H1 (cell line): ENCODE measurements around the gene SLIT3. TPM values are rescaled to one million over a fixed set of nuclear protein-coding genes. Genes with fewer than 3 reads are reported as not detected.

ENCODE experiments used
- CBX5 ChIP-seq: fragments of 300-800, 300-1000 bp; sonication (generic); IDR thresholded peaks from 2 replicates; pipeline ENCODE4 v1.7.1; 2016; ENCODE audit warnings: antibody characterized with exemption, low read length, low read depth
- CBX8 ChIP-seq: fragments of 300-800, 300-1000 bp; sonication (generic); IDR thresholded peaks from 2 replicates; pipeline ENCODE4 v1.7.1; 2016; ENCODE audit warnings: low read depth, low read length, borderline replicate concordance
- CTBP2 ChIP-seq: IDR thresholded peaks from 2 replicates; pipeline ENCODE4 v1.7.0; 2011; ENCODE audit warnings: borderline replicate concordance, mild to moderate bottlenecking, moderate library complexity, mixed read lengths, low read length; ENCODE audit not compliant: insufficient read depth, insufficient read length
- EZH2 ChIP-seq: fragments of 200-600 bp; sonication (generic); IDR thresholded peaks from 2 replicates; pipeline ENCODE4 v1.7.1; 2012; ENCODE audit warnings: low read depth, mild to moderate bottlenecking, moderate library complexity, low read length, inconsistent platforms; ENCODE audit not compliant: severe bottlenecking
- KDM5A ChIP-seq: fragments of 200-600 bp; IDR thresholded peaks from 2 replicates; pipeline ENCODE4 v1.7.1; 2012; ENCODE audit warnings: mild to moderate bottlenecking, low read length, inconsistent platforms, mixed read lengths
- SP4 ChIP-seq: IDR thresholded peaks from 2 replicates; pipeline ENCODE4 v1.6.1; 2012; ENCODE audit warnings: low read length, inconsistent platforms
- TEAD4 ChIP-seq: IDR thresholded peaks from 2 replicates; pipeline ENCODE4 v1.6.1; 2012; ENCODE audit warnings: low read depth, low read length, inconsistent platforms, mixed read lengths
- YY1 ChIP-seq: IDR thresholded peaks from 2 replicates; pipeline ENCODE4 v1.6.1; 2011; ENCODE audit warnings: low read depth, mild to moderate bottlenecking, low read length
- ZNF274 ChIP-seq: IDR thresholded peaks from 2 replicates; pipeline ENCODE4 v1.7.0; 2012; ENCODE audit warnings: low read length, borderline replicate concordance; ENCODE audit errors: extremely low read depth
- polyA plus RNA-seq, 7 experiments: library from polyadenylated mRNA; depleted of rRNA in 3 of 7; stranded (reverse) in 5 of 7; unstranded in 2 of 7; fragments of >200 nt in 5 of 7; fragments of 200-250 nt in 2 of 7; gene quantifications; 1 replicate in 5 of 7; 2 replicates in 1 of 7; 4 replicates in 1 of 7; pipeline versions ENCODE4 v1.2.1 to v1.2.3, GENCODE V29; 2011 to 2013; ENCODE audit warnings: missing spikeins in 2 of 7, mixed read lengths in 2 of 7
- total RNA-seq: library from RNA; stranded (reverse); fragmentation: NEBNext Ultra II Directional; extraction: Animal tissue kit (Norgen Biotek cat#: 25700); gene quantifications from 2 replicates; pipeline ENCODE4 v1.2.1, GENCODE V29; 2021
- TF ChIP-seq, protein P1 (sequence below): fragments of 300-600 bp; sonication (generic); IDR thresholded peaks from 2 replicates; pipeline ENCODE4 v1.7.1; 2012; ENCODE audit warnings: low read length, moderate library complexity, mild to moderate bottlenecking, inconsistent platforms; ENCODE audit not compliant: insufficient replicate concordance

SLIT3 gene
- total and polyA plus RNA-seq, 2 of the 8 experiments (the other 6 are each of a cell fraction or from before 2014, with no cell fraction given), result 1.1 to 1.2 TPM

- TF ChIP-seq, protein P1, sequence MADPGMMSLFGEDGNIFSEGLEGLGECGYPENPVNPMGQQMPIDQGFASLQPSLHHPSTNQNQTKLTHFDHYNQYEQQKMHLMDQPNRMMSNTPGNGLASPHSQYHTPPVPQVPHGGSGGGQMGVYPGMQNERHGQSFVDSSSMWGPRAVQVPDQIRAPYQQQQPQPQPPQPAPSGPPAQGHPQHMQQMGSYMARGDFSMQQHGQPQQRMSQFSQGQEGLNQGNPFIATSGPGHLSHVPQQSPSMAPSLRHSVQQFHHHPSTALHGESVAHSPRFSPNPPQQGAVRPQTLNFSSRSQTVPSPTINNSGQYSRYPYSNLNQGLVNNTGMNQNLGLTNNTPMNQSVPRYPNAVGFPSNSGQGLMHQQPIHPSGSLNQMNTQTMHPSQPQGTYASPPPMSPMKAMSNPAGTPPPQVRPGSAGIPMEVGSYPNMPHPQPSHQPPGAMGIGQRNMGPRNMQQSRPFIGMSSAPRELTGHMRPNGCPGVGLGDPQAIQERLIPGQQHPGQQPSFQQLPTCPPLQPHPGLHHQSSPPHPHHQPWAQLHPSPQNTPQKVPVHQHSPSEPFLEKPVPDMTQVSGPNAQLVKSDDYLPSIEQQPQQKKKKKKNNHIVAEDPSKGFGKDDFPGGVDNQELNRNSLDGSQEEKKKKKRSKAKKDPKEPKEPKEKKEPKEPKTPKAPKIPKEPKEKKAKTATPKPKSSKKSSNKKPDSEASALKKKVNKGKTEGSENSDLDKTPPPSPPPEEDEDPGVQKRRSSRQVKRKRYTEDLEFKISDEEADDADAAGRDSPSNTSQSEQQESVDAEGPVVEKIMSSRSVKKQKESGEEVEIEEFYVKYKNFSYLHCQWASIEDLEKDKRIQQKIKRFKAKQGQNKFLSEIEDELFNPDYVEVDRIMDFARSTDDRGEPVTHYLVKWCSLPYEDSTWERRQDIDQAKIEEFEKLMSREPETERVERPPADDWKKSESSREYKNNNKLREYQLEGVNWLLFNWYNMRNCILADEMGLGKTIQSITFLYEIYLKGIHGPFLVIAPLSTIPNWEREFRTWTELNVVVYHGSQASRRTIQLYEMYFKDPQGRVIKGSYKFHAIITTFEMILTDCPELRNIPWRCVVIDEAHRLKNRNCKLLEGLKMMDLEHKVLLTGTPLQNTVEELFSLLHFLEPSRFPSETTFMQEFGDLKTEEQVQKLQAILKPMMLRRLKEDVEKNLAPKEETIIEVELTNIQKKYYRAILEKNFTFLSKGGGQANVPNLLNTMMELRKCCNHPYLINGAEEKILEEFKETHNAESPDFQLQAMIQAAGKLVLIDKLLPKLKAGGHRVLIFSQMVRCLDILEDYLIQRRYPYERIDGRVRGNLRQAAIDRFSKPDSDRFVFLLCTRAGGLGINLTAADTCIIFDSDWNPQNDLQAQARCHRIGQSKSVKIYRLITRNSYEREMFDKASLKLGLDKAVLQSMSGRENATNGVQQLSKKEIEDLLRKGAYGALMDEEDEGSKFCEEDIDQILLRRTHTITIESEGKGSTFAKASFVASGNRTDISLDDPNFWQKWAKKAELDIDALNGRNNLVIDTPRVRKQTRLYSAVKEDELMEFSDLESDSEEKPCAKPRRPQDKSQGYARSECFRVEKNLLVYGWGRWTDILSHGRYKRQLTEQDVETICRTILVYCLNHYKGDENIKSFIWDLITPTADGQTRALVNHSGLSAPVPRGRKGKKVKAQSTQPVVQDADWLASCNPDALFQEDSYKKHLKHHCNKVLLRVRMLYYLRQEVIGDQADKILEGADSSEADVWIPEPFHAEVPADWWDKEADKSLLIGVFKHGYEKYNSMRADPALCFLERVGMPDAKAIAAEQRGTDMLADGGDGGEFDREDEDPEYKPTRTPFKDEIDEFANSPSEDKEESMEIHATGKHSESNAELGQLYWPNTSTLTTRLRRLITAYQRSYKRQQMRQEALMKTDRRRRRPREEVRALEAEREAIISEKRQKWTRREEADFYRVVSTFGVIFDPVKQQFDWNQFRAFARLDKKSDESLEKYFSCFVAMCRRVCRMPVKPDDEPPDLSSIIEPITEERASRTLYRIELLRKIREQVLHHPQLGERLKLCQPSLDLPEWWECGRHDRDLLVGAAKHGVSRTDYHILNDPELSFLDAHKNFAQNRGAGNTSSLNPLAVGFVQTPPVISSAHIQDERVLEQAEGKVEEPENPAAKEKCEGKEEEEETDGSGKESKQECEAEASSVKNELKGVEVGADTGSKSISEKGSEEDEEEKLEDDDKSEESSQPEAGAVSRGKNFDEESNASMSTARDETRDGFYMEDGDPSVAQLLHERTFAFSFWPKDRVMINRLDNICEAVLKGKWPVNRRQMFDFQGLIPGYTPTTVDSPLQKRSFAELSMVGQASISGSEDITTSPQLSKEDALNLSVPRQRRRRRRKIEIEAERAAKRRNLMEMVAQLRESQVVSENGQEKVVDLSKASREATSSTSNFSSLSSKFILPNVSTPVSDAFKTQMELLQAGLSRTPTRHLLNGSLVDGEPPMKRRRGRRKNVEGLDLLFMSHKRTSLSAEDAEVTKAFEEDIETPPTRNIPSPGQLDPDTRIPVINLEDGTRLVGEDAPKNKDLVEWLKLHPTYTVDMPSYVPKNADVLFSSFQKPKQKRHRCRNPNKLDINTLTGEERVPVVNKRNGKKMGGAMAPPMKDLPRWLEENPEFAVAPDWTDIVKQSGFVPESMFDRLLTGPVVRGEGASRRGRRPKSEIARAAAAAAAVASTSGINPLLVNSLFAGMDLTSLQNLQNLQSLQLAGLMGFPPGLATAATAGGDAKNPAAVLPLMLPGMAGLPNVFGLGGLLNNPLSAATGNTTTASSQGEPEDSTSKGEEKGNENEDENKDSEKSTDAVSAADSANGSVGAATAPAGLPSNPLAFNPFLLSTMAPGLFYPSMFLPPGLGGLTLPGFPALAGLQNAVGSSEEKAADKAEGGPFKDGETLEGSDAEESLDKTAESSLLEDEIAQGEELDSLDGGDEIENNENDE, result no peak
- no peak for TF ChIP-seq TEAD4
- no peak for TF ChIP-seq CTBP2
- no peak for TF ChIP-seq EZH2
- no peak for TF ChIP-seq KDM5A
- no peak for TF ChIP-seq YY1
- no peak for TF ChIP-seq CBX8
- TF ChIP-seq ZNF274, result no peak
- no peak for TF ChIP-seq CBX5
- no peak for TF ChIP-seq SP4
Observed at GRCh38 chr5:168656633-168657032, 644.3 kb downstream of the SLIT3 start (continued).
